Glutamatergic neuron (in vitro differentiated cells): ENCODE measurements around the gene TMEM87B. TPM values are rescaled to one million over a fixed set of nuclear protein-coding genes. Genes with fewer than 3 reads are reported as not detected.
"Not testable (repeated sequence)": the region's sequence is repeated elsewhere in the genome, so short reads cannot be mapped to it uniquely, and the experiment has no call there.

Experiments used
- DNase-seq: peaks from one replicate; pipeline ENCODE4 v3.0.0; 2022
- H3K27ac Mint-ChIP-seq: one replicate; pipeline ENCODE4 v1.8.0; 2020; ENCODE audit warnings: mild to moderate bottlenecking, mixed read lengths, inconsistent platforms; ENCODE audit not compliant: unreplicated experiment
- H3K27me3 Mint-ChIP-seq: one replicate; pipeline ENCODE4 v1.8.0; 2020; ENCODE audit warnings: mild to moderate bottlenecking, moderate library complexity, mixed read lengths, inconsistent platforms; ENCODE audit not compliant: unreplicated experiment
- H3K36me3 Mint-ChIP-seq: one replicate; pipeline ENCODE4 v1.8.0; 2020; ENCODE audit warnings: mild to moderate bottlenecking, mixed read lengths, inconsistent platforms; ENCODE audit not compliant: unreplicated experiment
- H3K4me1 Mint-ChIP-seq: one replicate; pipeline ENCODE4 v1.8.0; 2020; ENCODE audit warnings: mild to moderate bottlenecking, low read depth, mixed read lengths, inconsistent platforms; ENCODE audit not compliant: unreplicated experiment
- H3K4me3 Mint-ChIP-seq: one replicate; pipeline ENCODE4 v1.8.0; 2020; ENCODE audit warnings: mild to moderate bottlenecking, mixed read lengths, inconsistent platforms; ENCODE audit not compliant: unreplicated experiment
- H3K9me3 Mint-ChIP-seq: one replicate; pipeline ENCODE4 v1.8.0; 2020; ENCODE audit warnings: mild to moderate bottlenecking, moderate library complexity, mixed read lengths, inconsistent platforms; ENCODE audit not compliant: unreplicated experiment
- CTCF ChIP-seq: fragments of 200-600 bp; sonication (generic); IDR thresholded peaks from one replicate; pipeline ENCODE4 v1.5.0; 2021; ENCODE audit not compliant: partially characterized antibody, unreplicated experiment
- total RNA-seq: library from RNA; stranded (reverse); fragmentation: NEBNext Ultra II Directional; extraction: Animal tissue kit (Norgen Biotek cat#: 25700); gene quantifications from one replicate; pipeline ENCODE4 v1.2.1, GENCODE V29; 2021; ENCODE audit not compliant: unreplicated experiment

The TMEM87B gene
- total RNA-seq, 1 donor from 2014 or later = 8.6 TPM

- Mint-ChIP-seq H3K4me1 (no peaks in the 10 kb centered on the region), H3K4me3 (no peak overlapping the region), H3K36me3 (peaks cover 15% of the 10 kb centered on the region), H3K27me3 (no peaks in the 10 kb centered on the region), H3K27ac (no peak overlapping the region), H3K9me3 (peaks cover 4% of the 10 kb centered on the region)
- TF ChIP-seq CTCF = no peak
- no peak for DNase-seq
Measured at GRCh38 chr2:112065966-112066365, 10.9 kb downstream of the TMEM87B start.

GRCh38 chr2:112069794-112070193 lies 14.7 kb downstream of the TMEM87B start:
- not testable (repeated sequence) for H3K4me1 Mint-ChIP-seq, H3K27ac Mint-ChIP-seq, H3K27me3 Mint-ChIP-seq, H3K4me3 Mint-ChIP-seq, DNase-seq
- peaks cover 37% of the 10 kb centered on the region for H3K36me3 Mint-ChIP-seq
- peaks cover 12% of the 10 kb centered on the region for H3K9me3 Mint-ChIP-seq

GRCh38 chr2:112073875-112074274 lies 18.8 kb downstream of the TMEM87B start:
- peaks cover 32% of the 10 kb centered on the region for H3K36me3 Mint-ChIP-seq
- H3K27ac Mint-ChIP-seq = no peak overlapping the region
- H3K4me1 Mint-ChIP-seq = peaks cover 3% of the 10 kb centered on the region
- H3K9me3 Mint-ChIP-seq = peaks cover 12% of the 10 kb centered on the region
- no peak for DNase-seq
- peaks cover 5% of the 10 kb centered on the region for H3K27me3 Mint-ChIP-seq
- no peak for TF ChIP-seq CTCF
- H3K4me3 Mint-ChIP-seq = no peak overlapping the region

- no peak for TF ChIP-seq CTCF
- DNase-seq = no peak
- H3K4me3 Mint-ChIP-seq = no peak overlapping the region
- H3K9me3 Mint-ChIP-seq = peaks cover 10% of the 10 kb centered on the region
- H3K27me3 Mint-ChIP-seq = peaks cover 5% of the 10 kb centered on the region
- H3K4me1 Mint-ChIP-seq = peaks cover 3% of the 10 kb centered on the region
- no peak overlapping the region for H3K27ac Mint-ChIP-seq
- H3K36me3 Mint-ChIP-seq = peaks cover 27% of the 10 kb centered on the region
Measured at GRCh38 chr2:112074506-112074905, 19.4 kb downstream of the TMEM87B start.

GRCh38 chr2:112075490-112076260 lies 20.6 kb downstream of the TMEM87B start:
- no peak for DNase-seq
- Mint-ChIP-seq H3K27me3 (peaks cover 5% of the 10 kb centered on the region), H3K4me3 (no peak overlapping the region), H3K9me3 (peaks cover 8% of the 10 kb centered on the region), H3K27ac (no peak overlapping the region), H3K4me1 (peaks cover 3% of the 10 kb centered on the region), H3K36me3 (peaks cover 22% of the 10 kb centered on the region)
- TF ChIP-seq CTCF = no peak
